Measurements from ENCODE around the gene PRDM2.

Gene PRDM2

GRCh38 chr1:13820456-13820855, 120.5 kb downstream of the PRDM2 start:
- peak; percentile 12 for DNase-seq

DNA sequence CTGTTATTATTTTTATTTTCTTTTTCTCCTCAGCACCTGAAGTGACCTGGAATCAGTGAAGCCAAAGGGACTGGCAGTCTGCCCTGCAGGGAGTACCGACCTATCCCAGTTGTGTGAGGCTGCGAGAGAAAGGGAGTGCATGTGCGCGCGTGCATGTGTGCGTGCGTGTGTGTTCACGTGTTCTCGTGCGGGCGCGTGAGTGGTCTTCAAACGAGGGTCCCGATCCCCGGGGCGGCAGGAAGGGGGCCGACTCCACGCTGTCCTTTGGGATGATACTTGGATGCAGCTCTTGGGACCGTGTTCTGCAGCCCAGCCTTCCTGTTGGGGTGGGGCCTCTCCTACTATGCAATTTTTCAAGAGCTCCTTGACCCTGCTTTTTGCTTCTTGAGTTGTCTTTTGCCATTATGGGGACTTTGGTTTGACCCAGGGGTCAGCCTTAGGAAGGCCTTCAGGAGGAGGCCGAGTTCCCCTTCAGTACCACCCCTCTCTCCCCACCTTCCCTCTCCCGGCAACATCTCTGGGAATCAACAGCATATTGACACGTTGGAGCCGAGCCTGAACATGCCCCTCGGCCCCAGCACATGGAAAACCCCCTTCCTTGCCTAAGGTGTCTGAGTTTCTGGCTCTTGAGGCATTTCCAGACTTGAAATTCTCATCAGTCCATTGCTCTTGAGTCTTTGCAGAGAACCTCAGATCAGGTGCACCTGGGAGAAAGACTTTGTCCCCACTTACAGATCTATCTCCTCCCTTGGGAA, 123.3 kb downstream of the PRDM2 start:
- DNase-seq: no peak

DNA sequence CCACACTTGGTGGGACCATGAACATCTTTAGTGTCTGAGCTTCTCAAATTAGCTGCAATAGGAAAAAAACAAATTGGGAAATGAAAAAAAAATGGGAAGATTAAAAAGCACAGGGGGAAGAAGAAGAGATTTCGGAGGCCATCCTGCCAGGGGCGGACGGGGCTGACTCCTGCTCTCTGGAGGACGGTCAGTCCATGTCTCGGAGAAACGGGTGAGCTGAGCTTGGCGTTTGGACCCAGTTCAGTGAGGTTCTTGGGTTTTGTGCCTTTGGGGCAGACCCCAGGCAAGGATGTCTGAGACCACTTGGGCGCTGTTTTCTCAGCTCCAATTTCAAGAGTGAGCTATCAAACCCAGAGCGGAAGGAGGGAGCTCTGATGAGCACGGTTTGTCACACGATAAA, 123.9 kb downstream of the PRDM2 start:
- no peak for DNase-seq

GRCh38 chr1:13824626-13825025, 124.6 kb downstream of the PRDM2 start:
- no peak for DNase-seq

DNA sequence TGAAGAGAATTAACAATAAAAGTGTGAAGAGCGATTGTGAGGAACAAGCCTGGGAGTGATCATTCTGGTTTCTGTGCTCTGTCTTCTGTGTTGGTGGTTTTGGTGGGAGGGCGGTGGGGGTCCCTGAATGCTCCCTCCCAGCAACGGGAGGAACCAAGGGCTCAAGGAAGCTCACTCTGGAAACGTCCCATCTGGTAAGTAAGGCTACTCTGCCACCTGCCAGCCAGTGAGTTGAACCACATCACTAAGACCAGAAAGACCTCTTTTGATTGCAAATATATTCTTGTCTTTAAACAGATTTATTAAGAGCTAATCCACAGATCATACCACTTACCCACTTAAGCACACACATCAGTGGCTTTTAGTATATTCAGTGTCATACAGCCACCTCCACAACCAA, 125.0 kb downstream of the PRDM2 start:
- no peak for DNase-seq

DNA sequence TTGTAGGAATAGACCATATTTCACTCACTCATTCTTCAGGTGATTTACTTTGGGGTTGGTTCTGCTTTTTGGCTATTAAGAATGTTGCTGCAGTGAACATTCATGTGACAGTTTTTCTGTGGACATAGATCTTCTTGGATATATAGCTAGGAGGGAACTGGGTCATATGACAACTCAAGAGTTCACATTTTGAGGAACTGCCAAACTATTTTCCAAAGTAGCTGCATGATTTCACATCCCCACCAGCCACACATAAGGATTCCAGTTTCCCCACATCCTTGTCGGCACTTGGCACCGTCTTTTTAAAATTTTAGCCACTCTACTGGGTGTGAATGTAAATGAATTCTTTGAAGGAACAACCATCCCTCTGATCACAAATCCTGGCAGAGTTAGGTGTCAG, 126.0 kb downstream of the PRDM2 start:
- DNase-seq: no peak

DNA sequence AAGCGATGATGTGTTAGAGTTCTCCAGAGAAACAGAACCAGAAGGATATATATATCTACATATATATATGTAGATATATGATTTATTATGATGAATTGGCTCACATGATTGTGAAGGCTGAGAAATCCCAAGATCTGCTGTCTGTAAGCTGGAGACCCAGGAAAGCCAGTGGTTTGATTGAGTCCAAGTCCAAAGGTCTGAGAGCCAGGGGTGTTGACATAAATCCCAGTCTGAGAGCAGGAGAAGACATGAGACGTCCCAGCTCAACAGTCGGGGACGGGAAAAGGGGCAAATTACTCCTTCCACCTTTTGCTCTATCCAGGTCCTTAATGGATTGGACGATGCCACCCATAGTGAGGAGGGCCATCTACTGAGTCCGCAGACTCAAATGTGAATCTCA, 126.6 kb downstream of the PRDM2 start:
- no peak for DNase-seq

DNA sequence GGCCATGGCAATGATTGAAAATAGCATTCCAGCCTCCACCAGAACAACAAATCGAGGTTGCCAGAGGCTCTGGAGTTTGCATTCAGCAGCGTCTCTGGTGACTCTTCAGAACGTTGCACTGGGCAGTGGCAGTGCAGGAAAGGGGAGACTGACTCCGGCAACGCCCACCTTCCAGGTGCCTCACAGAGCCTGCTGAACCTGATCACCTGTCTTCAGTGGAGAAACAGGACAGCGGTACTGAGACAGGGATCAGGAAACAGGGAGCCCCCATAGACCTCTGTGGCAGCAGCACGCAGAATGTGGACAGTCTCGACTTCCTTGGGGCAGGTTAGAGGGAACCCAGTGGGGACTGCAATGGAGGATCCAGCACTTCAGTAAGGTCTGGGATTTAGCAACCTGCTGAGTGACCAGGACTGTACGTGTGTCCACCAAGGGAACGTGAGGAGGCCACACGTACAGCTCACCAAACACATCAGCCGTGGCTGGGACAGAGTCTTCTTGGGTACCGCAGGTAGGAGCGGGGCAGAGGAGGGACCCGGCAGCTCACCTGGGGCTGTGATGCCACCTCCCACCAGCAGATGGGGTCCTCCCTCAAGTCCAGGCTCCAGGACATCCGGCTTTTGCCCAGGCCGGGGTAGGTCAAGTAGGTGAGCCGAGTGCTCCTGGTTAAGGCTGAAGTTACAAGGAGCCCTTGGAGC, 128.6 kb downstream of the PRDM2 start:
- no peak for DNase-seq

DNA sequence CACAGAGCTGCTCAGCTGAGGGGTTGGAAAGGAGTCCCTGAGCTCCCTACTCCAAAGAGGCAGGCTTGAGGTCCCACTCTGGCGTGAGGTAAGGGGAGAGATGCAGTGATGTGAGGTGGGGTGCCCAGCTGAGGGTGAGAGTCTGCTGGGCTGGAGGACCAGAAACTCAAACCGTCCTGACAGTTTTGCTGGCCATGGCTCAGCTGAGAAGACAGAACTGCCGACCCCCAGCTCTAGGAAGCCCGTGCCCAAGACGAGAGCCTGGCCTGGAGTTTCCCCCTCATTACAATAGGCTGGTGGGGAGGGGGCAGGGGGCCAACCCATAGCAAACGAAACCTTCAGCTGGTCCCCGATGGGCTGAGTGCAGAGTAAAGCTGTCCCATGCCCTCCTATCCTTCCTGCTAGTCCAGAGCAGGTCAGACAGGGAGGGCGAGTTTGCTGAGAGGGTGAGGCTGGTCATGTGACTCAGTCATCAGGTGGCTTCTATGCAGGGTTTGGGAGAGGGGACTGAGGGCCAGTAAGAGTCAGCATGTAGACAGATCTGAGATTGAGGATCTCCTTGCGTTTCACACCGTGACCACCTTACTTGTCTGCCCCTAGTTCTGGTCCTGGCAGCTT, 129.3 kb downstream of the PRDM2 start:
- DNase-seq: no peak

- DNase-seq: no peak
Observed at GRCh38 chr1:13830170-13830569, 130.2 kb downstream of the PRDM2 start.

GRCh38 chr1:13830616-13831280, 130.8 kb downstream of the PRDM2 start:
- DNase-seq: no peak

DNA sequence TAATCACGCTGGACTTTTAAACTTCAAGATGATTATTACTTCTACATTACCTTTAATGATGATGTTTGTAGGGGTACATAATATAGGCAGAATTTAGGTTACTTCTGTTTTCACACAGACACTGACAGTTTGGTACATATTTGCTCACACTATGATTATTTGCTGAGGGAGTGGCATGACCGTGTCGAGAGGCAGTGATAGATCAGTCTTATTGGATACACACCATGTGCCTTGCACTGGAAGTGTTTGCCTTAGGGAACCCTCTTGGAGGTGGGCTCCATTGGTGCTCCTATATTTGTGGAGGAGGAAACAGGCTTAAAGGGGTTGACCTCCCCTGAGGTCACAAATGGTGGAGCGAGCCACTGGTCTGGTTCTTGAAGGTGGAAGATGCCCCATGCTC, 132.1 kb downstream of the PRDM2 start:
- DNase-seq: no peak

GRCh38 chr1:13832536-13832935, 132.5 kb downstream of the PRDM2 start:
- no peak for DNase-seq

DNA sequence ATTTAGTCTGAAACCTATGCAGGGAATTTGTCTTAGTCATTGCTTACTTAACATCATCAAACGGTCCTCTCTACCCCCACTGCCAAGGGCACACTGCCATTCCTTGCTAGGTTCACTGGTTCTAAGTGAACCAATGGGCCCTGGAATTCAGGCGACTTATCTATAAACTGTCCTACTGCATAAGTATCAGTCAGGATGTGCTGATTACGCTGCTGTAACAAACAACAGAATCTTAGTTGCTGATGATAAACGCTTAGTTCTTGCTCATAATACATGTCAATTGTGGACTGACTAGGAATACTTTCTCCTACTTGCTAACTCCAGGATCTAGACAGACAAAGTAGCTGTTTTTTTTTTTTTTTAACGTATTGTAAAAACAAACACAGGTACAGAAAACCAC, 136.1 kb downstream of the PRDM2 start:
- DNase-seq: no peak

GRCh38 chr1:13836631-13837030, 136.6 kb downstream of the PRDM2 start:
- DNase-seq: no peak

DNA sequence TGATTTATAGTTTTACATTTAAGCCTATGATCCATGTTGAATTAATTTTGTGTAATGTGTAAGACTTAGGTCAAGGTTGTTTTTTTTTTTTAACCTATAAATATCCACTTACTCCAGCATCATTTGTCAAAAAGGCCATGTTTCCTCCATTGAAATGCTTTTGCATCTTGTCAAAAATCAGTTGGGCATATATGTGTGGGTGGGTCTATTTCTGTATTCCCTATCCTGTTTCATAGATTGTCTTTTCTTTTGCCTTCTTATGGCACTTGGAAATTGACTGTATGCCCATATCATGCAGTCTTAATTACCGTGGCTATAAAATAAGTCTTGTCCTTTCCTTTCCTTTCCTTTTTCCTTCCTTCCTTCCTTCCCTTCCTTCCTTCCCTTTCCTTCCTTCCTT, 138.2 kb downstream of the PRDM2 start:
- DNase-seq: no peak

GRCh38 chr1:13842497-13842896, 142.5 kb downstream of the PRDM2 start:
- DNase-seq: no peak

DNA sequence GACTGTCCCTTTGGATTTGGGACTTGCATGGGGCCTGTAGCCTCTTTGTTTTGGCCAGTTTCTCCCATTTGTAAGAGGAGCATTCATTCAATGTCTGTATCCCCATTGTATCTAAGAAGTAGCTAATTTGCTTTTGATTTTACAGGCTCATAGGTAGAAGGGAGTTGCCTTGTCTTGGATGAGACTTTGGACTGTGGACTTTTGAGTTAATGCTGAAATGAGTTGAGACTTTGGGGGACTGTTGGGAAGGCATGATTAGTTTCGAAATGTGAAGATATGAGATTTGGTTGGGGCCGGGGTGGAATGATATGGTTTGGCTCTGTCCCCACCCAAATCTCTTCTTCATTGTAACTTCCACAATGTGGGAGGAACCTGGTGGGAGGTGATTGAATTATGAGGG, 151.7 kb downstream of the PRDM2 start:
- DNase-seq: no peak

DNA sequence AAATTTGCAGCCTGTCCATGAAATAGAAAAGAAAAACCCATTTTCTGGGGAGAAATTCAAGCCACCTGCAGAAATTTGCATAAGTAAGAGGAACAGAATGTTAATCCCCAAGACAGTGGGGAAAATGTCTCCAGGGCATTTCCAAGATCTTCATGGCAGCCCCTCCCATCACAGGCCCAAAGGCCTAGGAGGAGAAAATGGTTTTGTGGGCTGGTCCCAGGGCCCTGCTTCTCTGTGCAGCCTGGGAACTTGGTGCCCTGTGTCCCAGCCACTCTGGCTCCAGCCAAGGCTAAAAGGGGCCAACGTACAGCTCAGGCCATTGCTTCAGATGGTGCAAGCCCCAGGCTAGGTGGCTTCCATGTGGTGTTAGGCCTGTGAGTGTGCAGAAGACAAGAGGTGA, 155.6 kb downstream of the PRDM2 start:
- DNase-seq: no peak

- no peak for DNase-seq
Observed at GRCh38 chr1:13860031-13860430, 160.0 kb downstream of the PRDM2 start.

GRCh38 chr1:13864760-13865159, 164.8 kb downstream of the PRDM2 start:
- DNase-seq: no peak

GRCh38 chr1:13865851-13866250, 165.9 kb downstream of the PRDM2 start:
- no peak for DNase-seq

GRCh38 chr1:13867603-13868002, 167.6 kb downstream of the PRDM2 start:
- DNase-seq: no peak
